ENCODE measurements around the gene OBSCN.

Gene OBSCN

DNA sequence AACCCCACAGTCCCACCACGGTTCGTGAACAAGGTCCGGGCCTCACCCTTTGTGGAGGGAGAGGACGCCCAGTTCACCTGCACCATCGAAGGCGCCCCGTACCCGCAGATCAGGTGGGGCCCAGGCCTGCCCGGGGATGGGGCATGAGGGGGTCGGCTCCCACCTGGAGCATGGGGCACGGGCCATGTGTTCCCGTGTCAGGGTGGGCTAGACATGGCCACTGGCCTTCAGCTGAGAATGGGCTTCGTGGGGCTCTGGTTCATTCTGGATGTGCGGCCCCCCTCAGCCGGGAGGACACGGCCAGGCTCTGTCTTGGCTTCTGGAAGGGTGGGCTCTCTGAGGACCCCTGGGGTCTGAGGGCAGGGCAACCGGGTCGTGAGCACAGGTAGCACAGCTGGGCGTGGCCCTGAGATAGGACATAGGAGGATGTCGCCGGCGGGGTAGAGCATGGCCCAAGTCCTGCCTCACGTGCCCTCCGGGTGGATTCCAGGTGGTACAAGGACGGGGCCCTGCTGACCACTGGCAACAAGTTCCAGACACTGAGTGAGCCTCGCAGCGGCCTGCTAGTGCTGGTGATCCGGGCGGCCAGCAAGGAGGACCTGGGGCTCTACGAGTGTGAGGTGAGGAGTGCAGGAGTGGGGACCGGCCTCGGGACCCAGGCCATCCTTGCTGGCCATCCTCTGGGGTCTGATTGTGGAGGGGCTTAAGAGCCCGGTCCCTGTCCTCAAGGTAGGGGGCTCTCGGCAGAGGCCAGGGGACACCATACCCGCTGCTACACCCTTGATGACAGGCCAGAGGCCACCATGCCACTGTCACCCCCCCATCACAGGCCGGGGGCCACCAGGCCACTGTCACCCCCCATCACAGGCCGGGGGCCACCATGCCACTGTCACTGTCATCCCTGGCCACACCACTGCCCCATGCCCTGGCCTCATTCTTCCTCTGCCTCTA is 143.3 kb downstream of the OBSCN start:
- TF ChIP-seq CTCF (conservative IDR thresholded peaks at IDR 0.05): no peak
- no peak overlapping the region for H3K27ac ChIP-seq

- no peak for TF ChIP-seq CTCF (conservative IDR thresholded peaks at IDR 0.05)
- H3K27ac ChIP-seq: no peak overlapping the region
Measured at GRCh38 chr1:228351850-228352249, 144.0 kb downstream of the OBSCN start.

- H3K27ac ChIP-seq: no peak overlapping the region
- no peak for TF ChIP-seq CTCF (conservative IDR thresholded peaks at IDR 0.05)
Measured at GRCh38 chr1:228352677-228353481, 145.0 kb downstream of the OBSCN start.

DNA sequence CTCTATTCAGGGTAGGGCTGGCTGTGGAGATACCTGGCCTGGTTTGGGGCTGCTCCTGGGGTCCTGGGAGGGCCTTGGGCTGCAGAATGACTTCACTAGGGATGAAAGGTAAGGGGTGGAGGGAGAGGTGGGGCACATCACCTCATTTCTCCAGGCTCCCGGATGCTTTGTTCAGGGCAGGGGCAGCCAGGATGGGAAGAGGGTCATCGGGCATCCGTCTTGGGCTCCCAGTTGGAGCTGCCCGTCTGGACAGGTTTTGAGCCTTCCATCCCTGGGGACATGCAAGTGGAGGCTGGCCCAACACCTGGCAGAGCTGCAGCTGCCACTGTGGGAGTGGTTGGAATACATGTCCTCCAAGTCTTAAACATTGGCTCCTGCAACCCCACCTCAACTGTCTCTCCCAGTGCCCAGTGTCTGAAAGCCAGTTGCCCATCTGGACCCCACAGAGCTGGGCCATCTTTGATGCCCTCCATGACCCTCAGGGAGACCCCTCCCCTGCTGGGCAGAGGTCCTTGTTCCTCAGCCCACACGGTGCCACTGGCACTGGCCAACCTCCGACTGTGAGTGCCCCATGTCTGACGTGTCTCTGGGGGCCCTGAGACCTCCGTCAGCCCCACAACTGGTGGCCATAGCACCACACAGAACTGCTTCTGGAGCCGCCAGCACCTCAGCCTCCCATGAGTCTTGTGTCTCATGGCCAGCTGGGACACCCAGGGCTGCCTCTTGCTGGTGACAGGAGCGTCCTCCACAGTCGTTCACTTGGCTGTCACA is 145.9 kb downstream of the OBSCN start:
- TF ChIP-seq CTCF (conservative IDR thresholded peaks at IDR 0.05): no peak
- no peak overlapping the region for H3K27ac ChIP-seq

- H3K27ac ChIP-seq: no peak overlapping the region
- no peak for TF ChIP-seq CTCF (conservative IDR thresholded peaks at IDR 0.05)
Measured at GRCh38 chr1:228354390-228355320, 146.8 kb downstream of the OBSCN start.

DNA sequence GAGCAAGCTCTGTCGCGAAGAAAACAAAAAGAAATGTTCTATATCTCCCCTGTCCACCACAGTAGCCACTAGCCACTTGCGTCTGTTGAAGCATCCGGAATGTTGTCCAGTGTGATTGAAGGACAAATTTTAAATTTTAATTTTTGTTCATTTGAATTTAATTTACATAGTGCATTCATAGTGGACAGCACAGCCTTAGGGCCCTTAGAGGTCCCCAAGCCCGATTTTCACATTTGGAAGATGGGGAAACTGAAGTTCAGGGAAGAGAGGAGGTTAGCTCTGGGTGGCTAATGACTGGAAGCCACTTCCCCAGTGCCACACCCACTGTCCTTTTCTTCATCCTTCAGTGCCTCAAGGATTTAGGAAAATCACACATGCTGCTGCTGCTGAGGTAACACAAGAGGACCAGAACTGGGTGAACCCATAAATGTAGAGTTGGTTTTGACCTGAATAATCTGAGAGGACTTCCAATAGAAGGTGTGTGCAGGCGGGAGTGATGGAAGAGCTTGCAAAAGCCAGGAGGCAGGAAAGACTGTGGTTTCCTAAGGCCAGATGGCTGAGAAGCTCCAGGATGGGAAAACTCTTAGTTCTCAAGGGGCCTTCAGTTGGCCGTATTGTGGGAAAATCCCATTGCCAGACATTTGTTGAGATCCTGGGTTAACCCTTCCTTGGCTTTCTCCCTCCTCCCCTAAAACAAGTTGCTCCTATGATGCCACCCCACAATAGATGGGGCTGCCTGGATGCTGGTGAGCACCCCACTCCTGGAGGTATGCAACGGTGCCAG is 149.2 kb downstream of the OBSCN start:
- TF ChIP-seq CTCF (conservative IDR thresholded peaks at IDR 0.05): no peak
- no peak overlapping the region for H3K27ac ChIP-seq

Measured in VCaP (cell line).